Tibial artery (tissue), 4 donors: ENCODE results near the gene OR51B2.

Experiments
- DNase-seq, 2 donors: peaks; one replicate each; pipeline ENCODE4 v3.0.0-alpha.2; 2019
- H3K27ac ChIP-seq, 2 donors: fragments of 200-600 bp; sonication (generic) in 1 of 2; 1 replicate in 1 of 2; 2 replicates in 1 of 2; pipeline ENCODE4 v1.5.1; 2018 to 2019; ENCODE audit warnings: mild to moderate bottlenecking in 1 of 2
- H3K27me3 ChIP-seq, 2 donors: fragments of 200-600 bp; sonication (generic) in 1 of 2; one replicate each; pipeline versions ENCODE4 v1.5.1 to v1.6.0; 2016 to 2019
- H3K36me3 ChIP-seq, 3 donors: fragments of 200-600 bp; sonication (generic) in 2 of 3; one replicate each; pipeline ENCODE4 v1.5.1; 2016 to 2019; ENCODE audit warnings: mild to moderate bottlenecking in 2 of 3
- H3K4me1 ChIP-seq, 4 donors: fragments of 200-600 bp; sonication (generic) in 2 of 4; 1 replicate in 3 of 4; 2 replicates in 1 of 4; pipeline ENCODE4 v1.5.1; 2016 to 2019
- H3K4me3 ChIP-seq, 2 donors: fragments of 200-600 bp; sonication (generic) in 1 of 2; 1 replicate in 1 of 2; 2 replicates in 1 of 2; pipeline ENCODE4 v1.5.1; 2018 to 2019; ENCODE audit warnings: mild to moderate bottlenecking in 2 of 2
- H3K9me3 ChIP-seq, 3 donors: fragments of 200-600 bp; sonication (generic) in 1 of 3; one replicate each; pipeline ENCODE4 v1.5.1; 2016 to 2019
- intact Hi-C: fragments of 100-400 bp; cut with DNase I; formaldehyde crosslinking; loops from one replicate; pipeline ENCODE4 v1.15.0; 2023; ENCODE audit warnings: low total_unique reads
- TF ChIP-seq, protein P1 (sequence below), 2 experiments: fragments of 200-600 bp in 1 of 2; fragments of 450-650 bp in 1 of 2; IDR thresholded peaks; one replicate each; pipeline ENCODE4 v1.5.1; 2017 to 2019; ENCODE audit warnings: antibody characterized with exemption in 2 of 2, mild to moderate bottlenecking in 1 of 2, moderate library complexity in 1 of 2

Gene OR51B2

DNA sequence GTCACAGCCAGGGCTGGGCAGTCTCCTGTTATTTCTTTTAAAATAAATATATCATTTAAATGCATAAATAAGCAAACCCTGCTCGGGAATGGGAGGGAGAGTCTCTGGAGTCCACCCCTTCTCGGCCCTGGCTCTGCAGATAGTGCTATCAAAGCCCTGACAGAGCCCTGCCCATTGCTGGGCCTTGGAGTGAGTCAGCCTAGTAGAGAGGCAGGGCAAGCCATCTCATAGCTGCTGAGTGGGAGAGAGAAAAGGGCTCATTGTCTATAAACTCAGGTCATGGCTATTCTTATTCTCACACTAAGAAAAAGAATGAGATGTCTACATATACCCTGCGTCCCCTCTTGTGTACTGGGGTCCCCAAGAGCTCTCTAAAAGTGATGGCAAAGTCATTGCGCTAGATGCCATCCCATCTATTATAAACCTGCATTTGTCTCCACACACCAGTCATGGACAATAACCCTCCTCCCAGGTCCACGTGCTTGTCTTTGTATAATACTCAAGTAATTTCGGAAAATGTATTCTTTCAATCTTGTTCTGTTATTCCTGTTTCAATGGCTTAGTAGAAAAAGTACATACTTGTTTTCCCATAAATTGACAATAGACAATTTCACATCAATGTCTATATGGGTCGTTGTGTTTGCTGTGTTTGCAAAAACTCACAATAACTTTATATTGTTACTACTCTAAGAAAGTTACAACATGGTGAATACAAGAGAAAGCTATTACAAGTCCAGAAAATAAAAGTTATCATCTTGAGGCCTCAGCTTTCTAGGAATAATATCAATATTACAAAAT lies 35.8 kb downstream of the OR51B2 start:
- DNase-seq: no peak
- no peak overlapping the region for H3K4me3 ChIP-seq
- H3K36me3 ChIP-seq: no peaks in the 10 kb centered on the region
- H3K27ac ChIP-seq: no peak overlapping the region
- no peaks in the 10 kb centered on the region for H3K27me3 ChIP-seq
- H3K9me3 ChIP-seq: no peaks in the 10 kb centered on the region
- TF ChIP-seq, protein P1, sequence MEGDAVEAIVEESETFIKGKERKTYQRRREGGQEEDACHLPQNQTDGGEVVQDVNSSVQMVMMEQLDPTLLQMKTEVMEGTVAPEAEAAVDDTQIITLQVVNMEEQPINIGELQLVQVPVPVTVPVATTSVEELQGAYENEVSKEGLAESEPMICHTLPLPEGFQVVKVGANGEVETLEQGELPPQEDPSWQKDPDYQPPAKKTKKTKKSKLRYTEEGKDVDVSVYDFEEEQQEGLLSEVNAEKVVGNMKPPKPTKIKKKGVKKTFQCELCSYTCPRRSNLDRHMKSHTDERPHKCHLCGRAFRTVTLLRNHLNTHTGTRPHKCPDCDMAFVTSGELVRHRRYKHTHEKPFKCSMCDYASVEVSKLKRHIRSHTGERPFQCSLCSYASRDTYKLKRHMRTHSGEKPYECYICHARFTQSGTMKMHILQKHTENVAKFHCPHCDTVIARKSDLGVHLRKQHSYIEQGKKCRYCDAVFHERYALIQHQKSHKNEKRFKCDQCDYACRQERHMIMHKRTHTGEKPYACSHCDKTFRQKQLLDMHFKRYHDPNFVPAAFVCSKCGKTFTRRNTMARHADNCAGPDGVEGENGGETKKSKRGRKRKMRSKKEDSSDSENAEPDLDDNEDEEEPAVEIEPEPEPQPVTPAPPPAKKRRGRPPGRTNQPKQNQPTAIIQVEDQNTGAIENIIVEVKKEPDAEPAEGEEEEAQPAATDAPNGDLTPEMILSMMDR (IDR thresholded peaks at IDR 0.05): no peak
- intact Hi-C loops: no loop called here
- no peaks in the 10 kb centered on the region for H3K4me1 ChIP-seq

DNA sequence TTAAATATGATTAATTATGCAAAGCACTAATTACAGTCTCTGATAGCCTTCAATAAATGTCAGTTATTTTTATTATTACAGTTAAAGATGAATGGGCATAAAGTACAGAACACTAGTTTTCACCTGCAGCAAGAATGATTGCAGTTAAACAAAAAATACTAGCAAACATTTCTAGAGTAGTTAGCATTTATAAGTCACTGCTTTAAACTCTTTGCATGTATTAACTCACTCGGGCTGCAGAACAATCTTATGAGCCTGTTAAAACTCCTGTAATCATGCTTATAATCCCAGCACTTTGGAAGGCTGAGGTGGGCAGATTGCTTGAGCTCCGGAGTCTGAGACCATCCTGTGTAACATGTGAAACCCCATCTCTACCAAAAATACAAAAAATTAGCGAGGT lies 37.2 kb downstream of the OR51B2 start:
- no peaks in the 10 kb centered on the region for H3K36me3 ChIP-seq
- no peak overlapping the region for H3K27ac ChIP-seq
- H3K9me3 ChIP-seq: no peaks in the 10 kb centered on the region
- TF ChIP-seq, protein P1 (IDR thresholded peaks at IDR 0.05): no peak
- no peak for DNase-seq
- intact Hi-C loops: no loop called here
- no peak overlapping the region for H3K4me3 ChIP-seq
- H3K4me1 ChIP-seq: no peaks in the 10 kb centered on the region
- no peaks in the 10 kb centered on the region for H3K27me3 ChIP-seq

DNA sequence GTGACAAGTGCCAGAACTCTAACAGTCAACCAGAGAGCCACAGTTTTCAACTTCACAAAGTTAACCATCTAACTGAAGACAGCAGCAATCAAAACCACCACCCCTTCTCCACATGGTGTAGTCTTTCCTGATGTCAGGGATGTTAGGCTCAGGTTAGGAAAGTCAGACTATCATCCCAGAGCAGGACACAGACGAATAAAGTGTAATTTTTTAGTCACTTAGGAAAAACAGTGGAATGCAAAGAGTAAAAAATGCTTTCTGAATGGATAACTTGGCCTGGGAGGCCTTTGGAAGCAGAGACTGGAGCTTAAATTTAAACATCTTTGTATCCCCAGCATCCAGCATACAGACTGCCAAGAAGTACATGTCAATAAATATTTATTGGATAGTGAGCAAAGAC lies 37.7 kb downstream of the OR51B2 start:
- intact Hi-C loops: no loop called here
- Histone ChIP-seq H3K36me3 (no peaks in the 10 kb centered on the region), H3K27ac (no peak overlapping the region), H3K9me3 (no peaks in the 10 kb centered on the region), H3K27me3 (no peaks in the 10 kb centered on the region), H3K4me3 (no peak overlapping the region), H3K4me1 (no peaks in the 10 kb centered on the region)
- DNase-seq: no peak
- TF ChIP-seq, protein P1 (IDR thresholded peaks at IDR 0.05): no peak

GRCh38 chr11:5285703-5286340 lies 38.3 kb downstream of the OR51B2 start:
- TF ChIP-seq, protein P1 (IDR thresholded peaks at IDR 0.05): no peak
- intact Hi-C loops: no loop called here

DNA sequence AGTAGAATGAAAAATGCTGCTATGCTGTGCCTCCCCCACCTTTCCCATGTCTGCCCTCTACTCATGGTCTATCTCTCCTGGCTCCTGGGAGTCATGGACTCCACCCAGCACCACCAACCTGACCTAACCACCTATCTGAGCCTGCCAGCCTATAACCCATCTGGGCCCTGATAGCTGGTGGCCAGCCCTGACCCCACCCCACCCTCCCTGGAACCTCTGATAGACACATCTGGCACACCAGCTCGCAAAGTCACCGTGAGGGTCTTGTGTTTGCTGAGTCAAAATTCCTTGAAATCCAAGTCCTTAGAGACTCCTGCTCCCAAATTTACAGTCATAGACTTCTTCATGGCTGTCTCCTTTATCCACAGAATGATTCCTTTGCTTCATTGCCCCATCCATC lies 39.5 kb downstream of the OR51B2 start:
- DNase-seq: no peak
- H3K9me3 ChIP-seq: no peaks in the 10 kb centered on the region
- no peak overlapping the region for H3K4me3 ChIP-seq
- H3K27me3 ChIP-seq: no peaks in the 10 kb centered on the region
- H3K36me3 ChIP-seq: no peaks in the 10 kb centered on the region
- no peak overlapping the region for H3K27ac ChIP-seq
- TF ChIP-seq, protein P1 (IDR thresholded peaks at IDR 0.05): no peak
- intact Hi-C loops: no loop called here
- H3K4me1 ChIP-seq: peaks cover 0 to 8% (median 0%) of the 10 kb centered on the region in 4 donors

More at GRCh38 chr11:5285703-5286340, 38.3 kb downstream of the OR51B2 start:
- Histone ChIP-seq H3K9me3 (no peaks in the 10 kb centered on the region), H3K4me3 (no peak overlapping the region), H3K4me1 (peaks cover 0 to 5% (median 0%) of the 10 kb centered on the region in 4 donors), H3K27me3 (no peaks in the 10 kb centered on the region), H3K27ac (no peak overlapping the region), H3K36me3 (no peaks in the 10 kb centered on the region)
- DNase-seq: no peak
